ENCODE measurements around the gene RHOV.
A peak's percentile ranks its signal among the peaks of the same experiment; 100 is the strongest.

Gene RHOV

GRCh38 chr15:40902605-40903561 is 28.8 kb upstream of the RHOV start:
- DNase-seq: peak; percentile 41

- no peak for DNase-seq
These were observed 27.0 kb upstream of the RHOV start for GRCh38 chr15:40901053-40901443.

GRCh38 chr15:40900256-40901052 is 26.4 kb upstream of the RHOV start:
- DNase-seq: no peak

- no peak for DNase-seq
These were observed 25.6 kb upstream of the RHOV start for GRCh38 chr15:40899536-40900207.

- DNase-seq: peak; percentile 69
These were observed 20.8 kb upstream of the RHOV start for GRCh38 chr15:40894681-40895448.

GRCh38 chr15:40893733-40894680 is 20.0 kb upstream of the RHOV start, which contains the start of gene VPS18:
Gene VPS18, plus strand, starts transcription at chr15:40894450. Its CDS starts 319 bp downstream, at chr15:40894769.
- peak; percentile 99 for DNase-seq

- DNase-seq: no peak
These were observed 19.1 kb upstream of the RHOV start for GRCh38 chr15:40893019-40893670.

- no peak for DNase-seq
These were observed 18.5 kb upstream of the RHOV start for GRCh38 chr15:40892447-40893012.

GRCh38 chr15:40891810-40892446 is 17.9 kb upstream of the RHOV start:
- DNase-seq: peak; percentile 35

- DNase-seq: no peak
These were observed 17.1 kb upstream of the RHOV start for GRCh38 chr15:40891138-40891537.

GRCh38 chr15:40889112-40889511 is 15.1 kb upstream of the RHOV start:
- no peak for DNase-seq

GRCh38 chr15:40886586-40886985 is 12.6 kb upstream of the RHOV start:
- no peak for DNase-seq

- DNase-seq: no peak
These were observed 7.3 kb upstream of the RHOV start for GRCh38 chr15:40881351-40881750.

GRCh38 chr15:40879609-40880008 is 5.6 kb upstream of the RHOV start:
- no peak for DNase-seq

- peak; percentile 59 for DNase-seq
These were observed 4.8 kb upstream of the RHOV start for GRCh38 chr15:40878785-40879184.

GRCh38 chr15:40877694-40878093 is 3.7 kb upstream of the RHOV start:
- DNase-seq: no peak

- DNase-seq: no peak
These were observed 2.1 kb upstream of the RHOV start for GRCh38 chr15:40875991-40876730.

- no peak for DNase-seq
These were observed 992 bp downstream of the RHOV start for GRCh38 chr15:40872791-40873693.

Measured in activated CD4-positive, alpha-beta T cell treated with anti-CD3 and anti-CD28 coated beads, Interleukin-2, Interleukin-6, amounts not matched to agents 100 ng/mL and 50 ng/mL, durations not matched to agents 16 hours and 8 hours (primary cell).